GM21786 (cell line): ENCODE data around the gene ADNP2.

Source experiments
- ATAC-seq: cut with Tn5 transposase; IDR thresholded peaks from one replicate; pipeline ENCODE4 v1.9.1; 2021; ENCODE audit not compliant: unreplicated experiment

The ADNP2 gene

GRCh38 chr18:80105369-80106167 is 3.5 kb upstream of the ADNP2 start:
- ATAC-seq: peak; percentile 73

- ATAC-seq: no peak
Measured at GRCh38 chr18:80106482-80107051, 2.5 kb upstream of the ADNP2 start.

GRCh38 chr18:80107426-80107825 is 1.6 kb upstream of the ADNP2 start:
- no peak for ATAC-seq

DNA sequence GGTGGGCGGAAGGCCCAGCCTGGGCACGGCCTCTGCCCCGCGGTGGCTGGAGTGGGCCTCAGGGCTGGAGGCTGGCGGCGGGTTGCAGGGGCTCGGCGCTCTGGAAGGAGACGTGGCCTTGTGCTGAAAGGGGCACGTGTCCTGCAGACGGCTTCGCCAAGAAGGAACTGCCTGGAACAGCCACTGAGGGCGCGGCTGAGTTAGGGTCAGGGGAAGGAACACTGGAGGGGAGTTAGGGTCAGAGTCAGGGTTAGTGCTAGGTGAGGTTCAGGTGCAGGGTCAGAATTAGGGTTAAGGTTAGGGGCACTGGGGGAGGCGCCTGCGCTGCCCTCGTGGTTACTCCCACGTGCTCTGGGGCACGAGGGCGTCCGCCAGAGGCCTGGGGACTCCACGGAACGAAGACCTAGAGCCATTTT is 933 bp upstream of the ADNP2 start:
- no peak for ATAC-seq

- no peak for ATAC-seq
Measured at GRCh38 chr18:80109676-80110078, 615 bp downstream of the ADNP2 start.

- no peak for ATAC-seq
Measured at GRCh38 chr18:80112624-80113248, 3.7 kb downstream of the ADNP2 start.

DNA sequence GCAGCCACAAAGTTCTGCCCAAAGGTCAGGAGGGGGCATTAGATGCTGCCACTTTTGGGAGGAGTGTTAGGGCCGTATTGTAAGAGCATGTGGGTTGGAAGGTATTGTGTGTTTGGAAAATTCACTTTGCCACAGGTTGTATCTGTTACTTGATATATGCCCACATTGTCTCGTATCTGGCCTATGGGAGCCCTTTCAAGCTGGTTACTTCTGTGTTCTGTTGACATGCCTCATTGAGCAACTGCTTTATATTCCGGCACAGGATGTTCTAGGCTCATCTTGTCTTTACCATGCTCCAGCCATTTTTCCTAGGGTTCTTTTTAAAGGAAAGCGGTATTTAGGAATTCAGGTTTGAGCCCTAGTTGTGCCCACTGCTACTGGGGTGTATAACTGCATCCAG is 6.0 kb downstream of the ADNP2 start:
- no peak for ATAC-seq

- ATAC-seq: no peak
Measured at GRCh38 chr18:80119111-80119510, 10.0 kb downstream of the ADNP2 start.

GRCh38 chr18:80120932-80121331 is 11.9 kb downstream of the ADNP2 start:
- ATAC-seq: no peak

DNA sequence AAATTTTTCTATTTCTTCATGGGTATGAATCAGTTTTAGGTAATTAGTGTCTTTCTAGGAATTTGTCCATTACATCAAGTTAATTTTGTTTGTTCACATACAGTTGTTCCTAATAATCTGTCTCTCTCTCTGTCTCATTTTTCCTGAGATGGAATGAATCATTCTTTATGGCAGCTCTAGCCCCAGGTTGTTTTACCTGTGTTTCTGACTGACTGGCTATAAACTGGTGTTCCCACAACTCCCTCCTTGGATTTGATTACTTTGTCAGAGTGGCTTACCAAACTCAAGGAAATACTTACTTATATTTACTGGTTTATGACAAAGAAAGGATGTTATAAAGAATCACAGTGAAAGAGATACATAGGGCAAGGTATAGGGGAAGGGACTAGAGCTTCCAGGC is 15.1 kb downstream of the ADNP2 start:
- no peak for ATAC-seq

DNA sequence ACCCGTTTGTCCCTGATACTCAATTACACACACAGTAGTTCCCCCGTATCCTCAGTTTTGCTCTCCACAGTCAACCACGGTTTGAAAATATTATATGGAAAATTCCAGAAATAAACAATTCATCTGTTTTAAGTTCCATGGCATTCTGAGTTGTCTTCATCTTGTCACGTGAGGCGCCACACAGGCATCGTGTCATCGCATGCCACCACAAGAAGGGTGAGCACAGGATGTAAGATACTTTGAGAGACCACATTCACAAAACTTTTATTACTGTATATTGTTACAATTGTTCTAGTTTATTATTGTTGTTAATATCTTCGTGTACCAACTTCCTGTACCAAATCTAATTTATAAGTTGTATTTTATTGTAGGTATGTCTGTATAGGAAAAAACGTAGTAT is 17.7 kb downstream of the ADNP2 start:
- ATAC-seq: no peak

GRCh38 chr18:80127635-80128034 is 18.6 kb downstream of the ADNP2 start:
- ATAC-seq: no peak

- ATAC-seq: no peak
Measured at GRCh38 chr18:80129672-80130367, 20.8 kb downstream of the ADNP2 start.

DNA sequence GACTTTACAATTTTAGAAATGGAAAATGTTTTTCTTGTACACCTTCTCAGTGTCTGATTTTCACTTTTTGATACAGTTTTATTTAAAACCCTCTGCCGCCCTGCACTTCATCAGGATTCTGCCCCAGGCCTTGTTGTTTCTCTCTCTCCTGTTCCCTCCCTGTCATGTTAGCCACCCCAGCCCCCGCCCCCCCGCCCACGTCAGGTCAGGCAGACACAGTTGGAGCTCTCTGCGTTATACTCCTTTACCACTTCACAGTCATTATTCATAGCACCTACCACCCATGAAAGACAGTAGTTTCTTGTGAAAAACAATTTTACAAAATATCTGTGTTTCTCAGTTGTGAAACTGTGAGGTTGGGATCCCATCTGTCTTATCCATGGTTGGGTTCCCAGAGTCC is 21.5 kb downstream of the ADNP2 start:
- ATAC-seq: no peak

DNA sequence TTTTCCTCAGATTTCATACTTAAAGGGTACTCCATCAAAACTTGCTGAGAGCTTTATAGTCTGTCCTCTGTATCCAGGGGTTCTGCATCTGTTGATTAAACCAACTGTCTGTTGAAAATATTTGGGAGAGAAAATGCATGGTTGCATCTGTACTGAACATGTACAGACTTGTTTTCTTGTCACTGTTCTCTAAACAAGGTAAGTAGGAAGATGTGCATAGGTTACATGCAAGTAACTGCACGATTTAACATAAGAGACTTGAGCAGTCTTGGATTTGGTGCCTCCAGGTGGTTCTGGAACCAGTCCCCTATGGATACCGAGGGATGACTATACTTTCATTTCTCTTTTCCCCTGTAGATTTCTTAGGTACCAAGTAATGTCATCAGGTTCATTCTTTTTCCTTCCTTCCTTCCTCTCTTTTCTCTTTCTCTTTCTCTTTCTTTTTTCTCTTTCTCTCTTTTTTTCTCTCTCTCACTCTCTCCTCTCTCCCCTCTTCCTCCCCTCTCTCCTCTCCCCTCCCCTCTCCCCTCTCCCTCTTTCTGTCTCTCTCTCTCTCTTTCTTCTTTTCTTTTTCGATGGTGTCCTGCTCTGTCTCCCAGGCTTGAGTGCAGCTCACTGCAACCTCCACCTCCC is 23.2 kb downstream of the ADNP2 start:
- ATAC-seq: no peak

GRCh38 chr18:80133124-80133523 is 24.1 kb downstream of the ADNP2 start:
- no peak for ATAC-seq

DNA sequence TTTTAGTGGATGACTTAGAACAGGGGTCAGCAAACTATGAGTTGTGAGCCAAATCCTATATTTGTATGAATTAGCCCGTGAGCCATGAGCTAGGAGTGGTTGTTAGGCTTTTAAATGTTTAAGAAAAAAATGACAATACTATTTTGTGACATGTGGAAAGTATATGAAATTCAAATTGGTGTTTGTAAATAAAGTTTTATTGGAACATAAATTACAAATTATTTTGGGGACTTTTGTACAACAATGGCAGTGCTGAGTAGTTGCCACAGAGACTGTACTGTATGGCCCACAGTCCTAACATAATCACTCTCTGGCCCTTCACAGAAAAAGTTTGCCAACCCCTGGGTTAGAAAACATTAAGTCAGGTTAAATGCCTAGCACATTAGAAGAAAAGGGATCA is 26.1 kb downstream of the ADNP2 start:
- no peak for ATAC-seq

DNA sequence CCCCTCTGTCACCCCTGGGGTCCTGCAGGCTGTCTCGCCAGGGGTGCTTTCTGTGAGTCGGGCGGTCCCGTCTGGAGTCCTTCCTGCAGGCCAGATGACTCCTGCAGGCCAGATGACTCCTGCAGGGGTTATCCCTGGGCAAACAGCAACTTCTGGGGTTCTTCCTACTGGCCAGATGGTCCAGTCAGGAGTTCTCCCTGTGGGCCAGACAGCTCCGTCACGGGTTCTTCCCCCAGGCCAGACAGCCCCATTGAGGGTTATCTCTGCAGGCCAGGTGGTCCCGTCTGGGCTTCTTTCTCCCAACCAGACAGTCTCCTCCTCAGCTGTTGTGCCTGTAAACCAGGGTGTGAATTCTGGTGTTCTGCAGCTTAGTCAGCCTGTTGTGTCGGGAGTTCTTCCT is 27.6 kb downstream of the ADNP2 start:
- ATAC-seq: no peak

GRCh38 chr18:80137137-80137536 is 28.1 kb downstream of the ADNP2 start:
- ATAC-seq: no peak

- no peak for ATAC-seq
Measured at GRCh38 chr18:80137976-80138375, 28.9 kb downstream of the ADNP2 start.

GRCh38 chr18:80140455-80140985 is 31.5 kb downstream of the ADNP2 start:
- no peak for ATAC-seq
